PC-9 (cell line): ENCODE measurements around the gene KDM5A.

Experiments used
- EZH2 ChIP-seq: fragments of 200-600 bp; sonication (generic); IDR thresholded peaks from 2 replicates; pipeline ENCODE4 v1.8.0; 2017; ENCODE audit warnings: antibody characterized with exemption, low read depth
- TF ChIP-seq, protein P1 (sequence below): fragments of 200-600 bp; sonication (generic); conservative IDR thresholded peaks from 2 replicates; pipeline ENCODE4 v1.6.1; 2017; ENCODE audit warnings: mixed run types, antibody characterized with exemption, mild to moderate bottlenecking, moderate library complexity

- TF ChIP-seq, protein P1, sequence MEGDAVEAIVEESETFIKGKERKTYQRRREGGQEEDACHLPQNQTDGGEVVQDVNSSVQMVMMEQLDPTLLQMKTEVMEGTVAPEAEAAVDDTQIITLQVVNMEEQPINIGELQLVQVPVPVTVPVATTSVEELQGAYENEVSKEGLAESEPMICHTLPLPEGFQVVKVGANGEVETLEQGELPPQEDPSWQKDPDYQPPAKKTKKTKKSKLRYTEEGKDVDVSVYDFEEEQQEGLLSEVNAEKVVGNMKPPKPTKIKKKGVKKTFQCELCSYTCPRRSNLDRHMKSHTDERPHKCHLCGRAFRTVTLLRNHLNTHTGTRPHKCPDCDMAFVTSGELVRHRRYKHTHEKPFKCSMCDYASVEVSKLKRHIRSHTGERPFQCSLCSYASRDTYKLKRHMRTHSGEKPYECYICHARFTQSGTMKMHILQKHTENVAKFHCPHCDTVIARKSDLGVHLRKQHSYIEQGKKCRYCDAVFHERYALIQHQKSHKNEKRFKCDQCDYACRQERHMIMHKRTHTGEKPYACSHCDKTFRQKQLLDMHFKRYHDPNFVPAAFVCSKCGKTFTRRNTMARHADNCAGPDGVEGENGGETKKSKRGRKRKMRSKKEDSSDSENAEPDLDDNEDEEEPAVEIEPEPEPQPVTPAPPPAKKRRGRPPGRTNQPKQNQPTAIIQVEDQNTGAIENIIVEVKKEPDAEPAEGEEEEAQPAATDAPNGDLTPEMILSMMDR = no peak
- no peak for TF ChIP-seq EZH2
These were observed 102.4 kb downstream of the KDM5A start for GRCh38 chr12:286531-287300.
